Esophagus muscularis mucosa (tissue), 4 donors: Measurements from ENCODE around the gene IMPDH2.

Experiments
- CTCF ChIP-seq, 3 experiments: fragments of 200-600 bp in 2 of 3; fragments of 450-650 bp in 1 of 3; sonication (generic) in 2 of 3; IDR thresholded peaks; one replicate each; pipeline ENCODE4 v1.5.1; 2017 to 2019; ENCODE audit warnings: antibody characterized with exemption in 3 of 3, mild to moderate bottlenecking in 2 of 3, moderate library complexity in 1 of 3
- EP300 ChIP-seq: sonication (generic); formaldehyde crosslinking; IDR thresholded peaks from one replicate; pipeline ENCODE4 v1.6.1; 2017; ENCODE audit warnings: antibody characterized with exemption
- POLR2AphosphoS5 ChIP-seq, 2 donors: sonication (generic); formaldehyde crosslinking; IDR thresholded peaks; one replicate each; pipeline ENCODE4 v1.6.1; 2017; ENCODE audit warnings: antibody characterized with exemption in 2 of 2

- TF ChIP-seq CTCF (IDR thresholded peaks at IDR 0.05), result no peak
- TF ChIP-seq EP300, result no peak
- TF ChIP-seq POLR2AphosphoS5 (IDR thresholded peaks at IDR 0.05), result no peak
Observed at GRCh38 chr3:48993834-48994233, 35.4 kb downstream of the IMPDH2 start.
